Hepatic stellate cell (primary cell): Measurements from ENCODE around the gene C17orf58.
A peak's percentile ranks its signal among the peaks of the same experiment; 100 is the strongest.
"Not testable (repeated sequence)": the region's sequence is repeated elsewhere in the genome, so short reads cannot be mapped to it uniquely, and the experiment has no call there.

Experiments used
- DNase-seq: peaks from one replicate; pipeline ENCODE4 v3.0.0; 2011; ENCODE audit warnings: low spot score

The C17orf58 gene

DNA sequence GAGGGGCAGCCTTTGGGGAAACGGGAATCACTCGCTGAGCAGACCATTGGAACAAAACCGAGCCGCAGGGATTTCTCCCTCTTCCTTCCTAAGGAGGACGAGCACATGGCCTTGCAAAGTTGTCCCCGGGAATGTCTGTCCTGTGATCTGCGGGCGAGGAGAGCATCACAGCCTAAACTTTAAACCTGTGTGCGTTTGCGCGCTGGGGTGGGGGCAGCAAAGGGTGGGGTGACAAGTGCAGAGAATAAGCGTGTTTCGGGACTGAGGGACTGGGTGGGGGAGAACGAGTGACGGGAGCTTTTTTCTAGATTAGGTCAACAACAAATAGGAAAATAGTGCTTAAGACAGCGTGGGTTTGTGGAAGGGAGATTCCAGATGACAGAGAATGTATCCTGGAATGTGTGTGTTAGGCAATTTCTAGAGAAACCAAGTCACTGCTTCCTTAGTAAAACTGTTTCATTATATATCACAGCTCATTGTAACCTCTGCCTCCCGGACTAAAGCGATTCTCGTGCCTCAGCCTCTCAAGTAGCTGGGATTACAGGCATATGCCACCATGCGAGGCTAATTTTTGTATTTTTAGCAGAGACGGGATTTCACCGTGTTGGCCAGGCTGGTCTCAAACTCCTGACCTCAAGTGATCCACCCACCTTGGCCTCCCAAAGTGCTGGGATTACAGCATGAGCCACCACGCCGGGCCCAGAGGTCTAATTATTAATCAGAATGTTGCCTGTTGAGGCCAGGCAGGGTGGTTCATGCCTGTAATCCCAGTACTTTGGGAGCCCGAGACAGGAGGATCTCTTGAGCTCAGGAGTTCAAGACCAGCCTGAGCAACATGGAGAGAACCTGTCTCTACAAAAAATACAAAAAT lies at the start of gene C17orf58:
C17orf58 (minus strand) TSS at position 169 of the 871 bp plus-strand sequence. CDS start 271 bp downstream, outside the sequence.
- peak; percentile 25 for DNase-seq

DNA sequence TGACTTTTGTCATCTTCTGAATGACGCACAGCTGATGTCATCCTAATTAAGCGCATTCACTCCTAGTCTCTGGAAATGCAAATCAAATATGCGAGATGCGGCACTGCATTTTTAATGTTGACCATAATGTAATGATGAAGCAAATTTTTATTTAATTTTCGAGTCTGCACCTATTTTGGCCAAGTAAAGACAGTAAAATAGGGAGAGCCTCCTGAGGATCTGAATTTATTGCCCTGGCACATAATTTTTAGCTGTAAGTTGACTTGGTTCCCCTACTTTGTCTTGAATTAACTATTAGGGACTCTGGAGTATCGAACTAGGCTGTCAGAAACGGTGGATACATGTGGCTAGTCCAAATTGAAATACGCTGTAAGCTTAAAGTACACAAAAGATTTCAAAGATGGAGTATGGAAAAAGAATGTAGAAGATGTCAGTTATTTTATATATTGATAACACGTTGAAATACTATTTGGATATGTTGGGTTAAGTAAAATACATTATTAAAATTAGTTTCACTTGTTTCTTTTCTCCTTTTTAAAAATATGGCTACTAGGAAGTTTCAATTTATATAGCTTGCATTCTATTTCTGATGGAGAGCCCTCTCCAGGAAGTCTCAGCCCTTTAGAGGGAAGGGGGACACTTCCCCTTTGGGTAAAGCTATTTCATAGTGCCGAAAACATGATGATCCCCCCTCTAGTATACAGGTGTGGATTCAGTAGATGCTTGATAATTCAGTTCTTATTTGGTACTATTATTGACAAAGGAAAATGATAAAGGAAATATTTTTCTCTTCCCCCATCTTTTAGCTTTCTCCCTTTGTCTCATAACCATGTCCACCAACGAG lies 40.3 kb upstream of the C17orf58 start:
- peak; percentile 33 for DNase-seq

DNA sequence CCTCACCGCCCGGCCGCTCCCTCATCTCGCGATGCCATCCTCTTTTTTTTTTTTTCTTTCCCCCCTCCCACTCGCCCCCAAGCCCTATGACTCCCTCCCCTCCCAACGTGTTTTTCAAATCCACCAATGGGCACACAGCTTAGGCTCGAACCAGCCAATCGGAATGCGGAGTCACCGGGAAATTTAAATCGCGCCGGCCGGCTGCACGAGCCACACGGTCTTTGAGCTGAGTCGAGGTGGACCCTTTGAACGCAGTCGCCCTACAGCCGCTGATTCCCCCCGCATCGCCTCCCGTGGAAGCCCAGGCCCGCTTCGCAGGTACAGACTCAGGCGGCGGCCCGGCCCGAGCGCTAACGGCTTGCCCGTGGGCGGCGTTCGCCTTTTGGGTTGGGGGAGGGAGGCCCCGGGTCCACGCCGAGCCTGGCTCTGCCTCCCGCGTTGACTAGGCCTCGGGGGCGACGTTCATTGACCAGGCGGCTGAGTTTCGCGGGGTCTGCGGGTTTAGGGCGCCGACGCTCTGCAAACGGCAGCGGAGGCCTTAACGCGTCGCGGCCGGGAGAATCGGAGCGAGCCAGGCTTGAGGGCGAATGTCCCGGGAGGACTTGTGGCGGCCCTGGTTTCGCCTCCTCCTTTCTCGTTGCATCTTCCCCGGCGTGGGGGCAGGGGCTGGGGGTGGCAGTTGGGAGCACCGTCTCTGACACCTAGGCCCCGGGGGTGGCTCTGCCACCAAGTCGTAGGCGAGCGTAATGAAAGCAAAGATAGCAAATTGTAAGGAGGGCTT lies 39.4 kb upstream of the C17orf58 start, which contains the start of gene KPNA2:
KPNA2 (plus strand) TSS at position 213 of the 781 bp plus-strand sequence. CDS start 1,398 bp downstream, outside the sequence.
- DNase-seq = peak; percentile 99

DNA sequence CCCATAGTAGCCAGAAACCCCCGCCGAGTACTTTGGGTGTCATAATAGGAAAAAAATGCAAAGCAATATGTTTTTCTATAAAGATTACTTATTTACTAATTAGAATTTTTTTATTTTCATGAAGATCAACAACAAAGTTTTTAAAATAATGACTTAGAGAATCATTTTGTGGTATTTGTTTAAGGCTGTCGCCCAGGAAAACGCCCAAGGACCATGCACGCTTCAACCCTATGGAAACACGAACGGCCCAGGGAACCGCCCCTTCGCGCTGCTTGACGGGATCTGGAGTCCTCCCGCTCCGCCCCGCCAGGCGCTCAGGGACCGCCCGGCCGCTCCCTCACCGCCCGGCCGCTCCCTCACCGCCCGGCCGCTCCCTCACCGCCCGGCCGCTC lies 38.9 kb upstream of the C17orf58 start:
- DNase-seq = no peak

DNA sequence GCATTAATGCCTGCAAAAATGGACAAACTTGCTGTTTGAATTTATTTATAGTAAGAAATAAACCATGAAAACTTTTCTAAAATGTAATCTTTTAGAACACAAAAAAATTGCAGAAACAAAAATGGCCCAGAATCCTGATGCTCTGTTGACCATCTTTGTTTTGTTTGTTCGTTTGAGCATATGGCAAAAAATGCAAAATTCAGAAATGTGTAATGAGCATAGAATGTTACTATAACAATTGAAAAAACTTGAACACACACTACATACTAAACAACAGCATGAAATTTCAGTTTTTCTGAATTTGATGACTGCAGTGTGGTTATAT lies 38.1 kb upstream of the C17orf58 start:
- DNase-seq = no peak

DNA sequence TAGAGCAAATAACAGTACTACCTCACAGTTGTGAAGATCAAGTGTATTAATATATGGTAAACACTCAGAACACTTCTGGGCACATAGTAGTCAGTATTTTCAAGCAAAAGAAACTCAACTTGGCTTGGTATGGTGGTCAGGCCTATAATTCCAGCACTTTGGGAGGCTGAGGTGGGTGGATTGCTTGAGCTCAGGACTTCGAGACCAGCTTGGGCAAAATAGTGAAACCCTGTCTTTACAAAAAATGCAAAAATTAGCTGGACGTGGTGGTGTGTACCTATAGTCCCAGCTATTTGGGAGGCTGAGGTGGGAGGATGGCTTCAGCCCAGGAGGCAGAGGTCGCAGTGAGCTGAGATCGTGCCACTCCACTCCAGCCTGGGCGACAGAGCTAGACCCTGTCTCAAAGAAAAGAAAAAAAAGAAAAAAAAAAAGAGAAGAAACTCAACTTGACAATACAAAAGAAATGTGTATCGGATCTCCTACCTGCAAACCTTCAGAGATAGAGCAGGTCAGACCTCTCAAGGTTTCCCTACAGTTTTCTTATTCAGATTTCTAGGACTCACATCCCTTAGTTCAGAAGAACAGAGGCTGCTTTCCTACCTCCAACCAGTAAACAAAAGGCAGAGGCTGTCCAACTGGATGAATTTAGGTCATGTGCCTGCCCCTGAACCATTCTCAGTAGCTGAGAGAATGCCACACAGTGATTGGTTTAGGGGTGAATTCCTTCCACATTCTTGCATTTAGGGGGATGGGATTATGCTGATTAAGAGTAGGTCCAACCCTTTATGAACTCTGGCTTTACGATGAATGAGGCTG lies 37.6 kb upstream of the C17orf58 start:
- DNase-seq = peak; percentile 35

DNA sequence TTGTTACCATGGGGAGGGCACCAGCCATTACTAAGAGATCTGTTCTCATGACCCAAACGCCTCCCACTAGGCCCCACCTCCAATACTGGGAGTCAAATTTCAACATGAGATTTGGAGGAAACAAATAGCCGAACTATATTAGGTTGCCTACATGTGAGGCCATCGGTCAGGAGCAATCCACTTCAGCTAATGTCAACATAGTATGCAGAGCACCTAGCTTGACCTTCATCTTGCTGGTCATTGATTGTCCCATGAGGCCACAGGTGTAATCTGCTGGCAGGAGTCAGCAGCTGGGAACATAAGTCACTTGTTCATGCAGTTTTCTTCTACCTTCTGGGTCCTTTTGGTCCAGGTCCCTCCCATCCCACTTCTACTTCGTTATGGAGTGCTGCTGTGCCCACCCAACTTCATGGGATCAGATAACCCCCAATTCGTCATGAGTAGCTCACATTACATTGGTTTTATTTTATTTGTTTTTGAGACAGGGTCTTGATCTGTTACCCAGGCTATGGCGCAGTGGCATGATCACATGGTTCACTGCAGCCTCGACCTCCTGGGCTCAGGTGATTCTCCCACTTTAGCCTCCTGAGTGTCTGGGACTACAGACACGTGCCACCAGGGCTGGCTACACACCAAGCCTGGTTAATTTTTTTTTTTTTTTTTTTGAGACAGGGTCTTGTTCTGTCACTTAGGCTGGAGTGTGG lies 33.4 kb upstream of the C17orf58 start:
- DNase-seq = no peak

DNA sequence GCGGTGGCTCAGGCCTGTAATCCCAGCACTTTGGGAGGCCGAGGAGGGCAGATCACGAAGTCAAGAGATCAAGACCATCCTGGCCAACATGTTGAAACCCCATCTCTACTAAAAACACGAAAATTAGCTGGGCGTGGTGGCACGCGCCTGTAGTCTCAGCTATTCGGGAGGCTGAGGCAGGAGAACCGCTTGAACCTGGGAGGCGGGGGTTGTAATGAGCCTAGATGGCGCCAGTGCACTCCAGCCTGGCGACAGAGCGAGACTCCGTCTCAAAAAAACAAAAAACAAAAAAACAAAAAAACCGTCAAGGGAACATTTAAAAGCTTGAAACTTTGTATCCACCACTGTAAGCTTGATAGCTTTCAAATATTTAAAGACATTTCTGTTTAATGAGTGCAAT lies 26.3 kb upstream of the C17orf58 start:
- DNase-seq = not testable (repeated sequence)

DNA sequence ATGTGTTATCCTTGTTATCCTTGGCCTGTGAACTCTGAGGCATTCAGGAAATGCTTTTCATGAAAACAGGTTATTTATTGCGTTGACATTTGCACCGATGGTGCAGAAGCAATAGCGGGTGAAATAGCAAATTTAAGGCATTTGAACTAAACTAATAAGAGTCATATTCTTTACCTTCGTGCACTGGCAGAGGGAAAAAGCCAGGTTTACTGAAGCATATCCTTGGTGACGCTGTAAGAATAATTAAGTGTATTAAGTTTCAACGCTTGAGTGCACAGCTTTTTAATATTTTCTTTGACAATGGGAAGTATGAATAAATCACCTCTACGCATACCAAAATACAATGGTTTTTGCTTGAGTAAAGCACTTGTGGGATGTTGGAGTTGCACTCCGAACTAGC lies 25.7 kb upstream of the C17orf58 start:
- DNase-seq = no peak

DNA sequence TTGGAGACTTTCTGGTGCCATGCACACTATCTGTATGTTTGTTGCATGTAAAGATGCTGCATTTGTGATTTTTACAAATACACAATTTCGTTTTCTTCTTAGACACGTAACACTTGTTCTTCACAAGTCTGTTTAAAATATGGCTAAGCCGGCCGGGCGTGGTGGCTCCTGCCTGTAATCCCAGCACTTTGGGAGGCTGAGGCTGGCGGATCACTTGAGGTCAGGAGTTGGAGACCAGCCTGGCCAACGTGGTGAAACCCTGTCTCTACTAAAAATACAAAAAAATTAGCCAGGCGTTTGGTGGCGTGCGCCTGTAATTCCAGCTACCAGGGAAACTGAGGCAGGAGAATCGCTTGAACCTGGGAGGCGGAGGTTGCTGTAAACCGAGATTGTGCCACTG lies 24.5 kb upstream of the C17orf58 start:
- not testable (repeated sequence) for DNase-seq

DNA sequence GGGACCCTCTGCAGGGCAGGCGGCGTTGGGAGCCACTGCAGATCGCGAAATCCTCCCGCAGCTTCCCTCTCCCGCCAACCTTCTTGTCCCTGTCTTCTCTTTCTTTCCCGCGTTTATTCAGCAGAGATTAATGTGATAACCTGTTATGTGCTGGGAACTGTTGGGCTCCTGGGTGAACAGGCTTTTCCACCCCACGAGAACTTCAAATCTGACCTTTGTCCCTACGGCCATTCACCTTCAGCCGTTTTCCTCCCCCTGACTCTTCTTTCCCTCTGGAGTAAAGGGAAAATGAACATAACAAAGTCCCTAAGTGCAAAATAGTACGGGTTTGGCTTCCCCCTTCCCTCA lies 24.1 kb upstream of the C17orf58 start:
- DNase-seq = peak; percentile 25

DNA sequence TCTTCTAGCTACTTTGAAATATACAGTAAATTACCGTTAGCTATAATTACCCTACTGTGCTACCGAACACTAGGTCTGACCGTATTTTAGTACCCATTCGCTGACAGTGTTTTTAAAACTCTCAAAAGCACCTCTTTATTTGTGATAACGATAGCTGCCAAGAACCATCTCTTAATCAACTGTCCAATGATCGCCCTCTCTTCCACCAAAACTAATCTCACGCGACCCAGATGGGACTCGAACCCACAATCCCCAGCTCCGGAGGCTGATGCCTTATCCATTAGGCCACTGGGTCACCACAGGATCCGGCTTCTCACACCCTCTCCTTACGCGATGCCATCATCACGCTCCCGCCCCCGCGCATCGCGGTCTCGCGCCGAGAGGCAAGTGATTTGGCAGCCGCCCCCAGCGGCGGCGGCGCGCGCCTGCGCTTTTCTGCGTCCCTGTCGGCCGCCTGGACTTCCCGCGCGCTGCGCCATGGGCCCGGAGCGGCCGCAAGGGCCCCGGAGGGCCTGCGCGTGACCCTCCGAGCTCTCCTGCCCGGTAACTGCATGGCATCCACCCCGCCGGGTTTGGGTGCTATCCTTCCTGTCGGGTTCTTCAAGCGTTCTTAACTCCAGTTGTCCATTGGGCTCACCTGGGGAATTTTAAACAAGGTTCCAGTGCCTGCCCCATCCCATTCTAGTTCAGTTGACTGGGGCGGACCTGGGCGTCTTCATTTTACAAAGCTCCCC lies 23.6 kb upstream of the C17orf58 start:
- peak; percentile 93 for DNase-seq

DNA sequence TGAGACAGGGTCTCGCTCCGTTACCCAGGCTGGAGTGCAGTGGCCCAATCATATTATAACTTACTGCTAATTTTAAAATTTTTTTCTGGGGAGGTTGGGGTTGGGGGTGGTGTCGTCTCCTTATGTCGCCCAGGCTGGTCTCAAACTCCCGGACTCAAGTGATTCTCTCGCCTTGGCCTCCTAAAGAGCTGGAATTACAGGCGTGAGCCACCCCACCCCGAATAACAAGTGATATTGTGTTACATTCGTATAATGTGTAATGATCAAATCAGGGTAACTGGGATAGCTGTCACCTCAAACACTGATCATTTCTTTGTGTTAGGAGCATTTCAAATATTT lies 23.0 kb upstream of the C17orf58 start:
- DNase-seq = no peak

DNA sequence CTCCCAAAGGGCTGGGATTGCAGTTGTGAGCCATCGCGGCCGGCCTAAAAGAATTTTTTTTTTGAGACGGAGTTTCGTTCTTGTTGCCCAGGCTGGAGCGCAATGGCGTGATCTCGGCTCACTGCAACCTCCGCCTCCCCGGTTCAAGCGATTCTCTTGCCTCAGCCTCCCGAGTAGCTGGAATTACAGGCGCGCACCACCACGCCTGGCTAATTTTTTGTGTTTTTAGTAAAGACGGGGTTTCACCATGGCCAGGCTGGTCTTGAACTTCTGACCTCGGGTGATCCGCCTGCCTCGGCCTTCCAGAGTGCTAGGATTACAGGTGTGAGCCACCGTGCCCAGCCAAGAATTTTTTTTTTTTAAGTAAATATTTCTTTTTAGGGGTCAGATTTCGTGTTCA lies 22.2 kb upstream of the C17orf58 start:
- DNase-seq = not testable (repeated sequence)

DNA sequence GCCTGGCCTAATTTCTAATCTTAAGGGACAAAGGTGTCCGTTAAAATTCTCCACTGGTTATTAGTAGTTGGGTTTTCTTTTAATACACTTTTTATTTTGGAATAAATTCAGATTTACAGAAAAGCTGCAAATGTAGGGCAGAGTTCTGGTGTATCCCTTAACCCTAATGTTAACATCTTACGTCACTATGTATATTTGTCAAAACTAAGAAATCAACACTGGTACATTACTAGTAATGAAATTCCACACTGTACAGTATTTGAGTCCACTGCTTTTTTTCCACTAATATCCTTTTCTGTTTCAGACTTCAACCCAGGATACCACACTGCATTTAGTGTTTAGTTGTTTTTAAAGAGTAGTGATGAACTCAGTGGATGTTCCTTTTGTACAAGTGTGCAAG lies 20.6 kb upstream of the C17orf58 start:
- DNase-seq = no peak

DNA sequence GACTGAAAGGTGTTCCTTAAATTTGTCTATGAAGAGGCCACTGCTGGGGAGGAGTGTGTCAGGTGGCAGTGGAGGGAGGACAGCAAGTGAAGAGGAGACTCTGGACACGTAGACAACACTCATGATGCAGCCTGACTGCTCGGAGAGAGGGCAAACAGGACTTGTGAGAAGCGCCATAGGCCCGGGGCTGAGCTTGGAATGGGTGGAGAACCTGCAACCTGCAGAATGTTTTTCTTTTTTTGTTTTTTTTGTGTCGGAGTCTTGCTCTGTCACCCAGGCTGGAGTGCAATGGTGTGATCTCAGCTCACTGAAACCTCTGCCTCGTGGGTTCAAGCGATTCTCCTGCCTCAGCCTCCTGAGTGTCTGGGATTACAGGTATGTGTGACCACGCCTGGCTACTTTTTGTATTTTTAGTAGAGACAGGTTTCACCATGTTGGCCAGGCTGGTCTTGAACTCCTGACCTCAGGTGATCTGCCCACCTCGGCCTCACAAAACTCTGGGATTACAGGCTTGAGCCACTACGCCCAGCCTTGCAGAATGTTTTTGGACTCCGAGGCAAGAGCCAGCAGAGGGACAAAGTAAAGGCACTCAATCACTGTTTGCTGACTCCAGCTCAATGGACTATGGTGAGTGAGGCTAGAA lies 18.9 kb upstream of the C17orf58 start:
- DNase-seq = no peak

DNA sequence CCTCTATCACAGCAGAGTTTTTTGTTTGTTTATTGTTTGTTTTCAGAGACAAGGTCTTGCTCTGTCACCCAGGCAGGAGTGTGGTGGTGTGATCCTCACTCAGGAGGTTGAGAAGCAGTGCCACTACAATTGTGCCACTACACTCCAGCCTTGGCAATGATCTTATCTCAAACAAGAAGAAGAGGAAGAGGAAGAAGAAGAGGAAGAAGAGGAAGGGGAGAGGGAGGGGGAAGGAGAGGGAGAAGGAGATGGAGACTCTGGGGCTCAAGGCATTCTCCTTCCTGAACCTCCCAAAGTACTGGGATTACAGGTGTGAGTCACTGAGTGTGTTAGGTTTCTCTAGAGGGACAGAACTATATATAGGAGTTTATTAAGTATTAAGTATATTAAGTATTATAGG lies 17.1 kb upstream of the C17orf58 start:
- DNase-seq = no peak

DNA sequence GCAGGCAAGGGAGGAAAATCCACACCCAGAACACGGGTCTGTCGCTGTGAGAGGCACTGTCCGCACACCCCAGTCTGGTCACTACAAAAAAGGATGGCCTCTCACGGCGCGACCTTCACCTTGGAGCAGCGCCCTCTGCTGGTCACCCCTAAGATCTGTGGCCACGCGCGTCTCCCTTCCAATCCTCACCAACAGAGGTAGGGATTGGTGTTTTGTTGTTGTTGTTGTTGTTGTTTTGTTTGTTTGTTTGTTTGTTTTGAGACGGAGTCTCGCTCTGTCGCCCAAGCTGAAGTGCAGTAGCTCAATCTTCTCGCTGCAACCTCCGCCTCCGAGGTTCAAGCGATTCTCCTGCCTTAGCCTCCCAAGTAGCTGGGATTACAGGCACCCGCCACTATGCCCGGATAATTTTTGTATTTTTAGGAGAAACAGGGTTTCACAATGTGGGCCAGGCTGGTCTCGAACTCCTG lies 15.0 kb upstream of the C17orf58 start:
- no peak for DNase-seq

DNA sequence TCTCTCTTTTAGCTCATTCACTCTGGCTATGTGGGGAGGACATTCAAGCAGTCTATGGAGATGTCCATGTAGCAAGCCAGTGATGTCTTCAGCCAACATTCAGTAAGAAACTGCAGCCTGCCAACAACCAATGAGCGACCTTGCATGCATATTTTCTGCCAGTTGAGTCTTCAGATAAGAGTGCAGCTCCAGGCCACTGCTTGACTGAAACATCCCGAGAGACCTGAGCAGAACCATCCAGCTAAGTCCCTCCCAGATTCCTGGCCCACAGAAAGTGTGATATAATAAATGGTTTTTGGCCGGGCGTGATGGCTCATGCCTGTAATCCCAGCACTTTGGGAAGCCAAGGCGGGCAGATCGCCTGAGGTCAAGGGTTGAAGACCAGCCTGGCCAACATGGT lies 10.5 kb upstream of the C17orf58 start:
- no peak for DNase-seq

DNA sequence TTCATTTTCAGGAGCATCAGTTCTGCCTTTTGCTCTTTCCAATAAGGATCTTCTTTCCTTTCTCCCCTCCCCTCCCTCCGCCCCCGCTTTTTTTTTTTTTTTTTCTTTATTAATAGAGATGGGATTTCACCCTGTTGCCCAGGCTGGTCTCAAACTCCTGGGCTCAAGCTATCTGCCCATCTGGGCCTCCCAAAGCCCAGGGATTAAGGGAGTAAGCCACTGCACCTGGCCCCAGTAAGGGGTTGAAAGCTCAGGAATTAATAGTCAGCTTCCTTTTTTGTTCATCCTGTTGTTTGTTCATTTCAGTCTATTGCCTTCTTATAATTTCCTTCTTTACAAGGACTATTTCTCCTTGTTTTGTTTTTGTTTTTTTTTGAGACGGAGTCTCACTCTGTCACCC lies 7.9 kb upstream of the C17orf58 start:
- DNase-seq = no peak
